ENCODE measurements around the gene EEF2K. TPM values are rescaled to one million over a fixed set of nuclear protein-coding genes. Genes with fewer than 3 reads are reported as not detected.
"Not testable (repeated sequence)": the region's sequence is repeated elsewhere in the genome, so short reads cannot be mapped to it uniquely, and the experiment has no call there.

EEF2K gene
- total and polyA plus RNA-seq, 2 donors (not counting 1 experiment from before 2014, with no cell fraction given): 11.8 to 28.7 TPM

DNA sequence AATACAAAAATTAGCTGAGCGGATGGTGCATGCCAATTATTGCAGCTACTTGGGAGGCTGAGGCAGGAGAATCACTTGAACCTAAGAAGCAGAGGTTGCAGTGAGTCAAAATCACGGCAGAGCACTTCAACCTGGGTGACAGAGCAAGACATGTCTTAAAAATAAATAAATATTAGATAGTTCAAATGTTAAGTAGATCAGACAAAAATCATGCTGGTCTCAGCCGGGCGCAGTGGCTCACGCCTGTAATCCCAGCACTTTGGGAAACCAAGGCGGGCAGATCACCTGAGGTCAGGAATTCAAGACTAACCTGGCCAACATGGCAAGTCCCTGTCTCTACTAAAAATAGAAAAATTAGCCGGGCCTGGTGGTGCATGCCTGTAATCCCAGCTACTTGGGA lies 95.3 kb downstream of the EEF2K start:
- H3K36me3 ChIP-seq (replicated peaks in 1 of 2; ENCODE audit: control extremely low read depth in 1 of 2, control insufficient read depth in 1 of 2, extremely low read depth in 1 of 2, insufficient read depth in 2 of 2, low read length in 1 of 2): peaks cover 11 to 45% of the 10 kb centered on the region in 2 experiments
- POLR2A ChIA-PET; H3K27ac ChIP-seq (ENCODE audit: low read length in 2 of 2); H2AFZ ChIP-seq (ENCODE audit: insufficient read depth, low read depth, low read length, poor library complexity, severe bottlenecking); intact Hi-C loops (cut with micrococcal nuclease); H3K9ac ChIP-seq (ENCODE audit: low read length); H3K27ac Mint-ChIP-seq; H3K27me3 ChIP-seq (replicated peaks in 1 of 4; ENCODE audit: control extremely low read depth in 1 of 4, control insufficient read depth in 3 of 4, insufficient read depth in 4 of 4, low read length in 3 of 4); H3K9me3 ChIP-seq (ENCODE audit: control extremely low read depth in 1 of 3, control insufficient read depth in 2 of 3, insufficient read depth in 1 of 3, low read length in 2 of 3); H3K4me2 ChIP-seq (replicated peaks; ENCODE audit: low read depth, low read length, poor library complexity, severe bottlenecking); ATAC-seq (ENCODE audit: low read depth); H3K9me3 Mint-ChIP-seq (ENCODE audit: insufficient read depth); H3K4me3 ChIP-seq (ENCODE audit: control extremely low read depth in 1 of 5, extremely low read depth in 1 of 5, insufficient read depth in 1 of 5, low read depth in 2 of 5, low read length in 4 of 5); H3K4me3 Mint-ChIP-seq; H3K27me3 Mint-ChIP-seq; DNase-seq: not testable (repeated sequence)
- peaks cover 16 to 30% of the 10 kb centered on the region in 2 donors for H3K4me1 ChIP-seq (ENCODE audit: control insufficient read depth in 2 of 2, insufficient read depth in 2 of 2, low read length in 2 of 2)
- peaks cover 38% of the 10 kb centered on the region for H3K4me1 Mint-ChIP-seq
- peaks cover 68% of the 10 kb centered on the region for H4K20me1 ChIP-seq (ENCODE audit: control insufficient read depth, insufficient read depth, low read length, poor library complexity, severe bottlenecking)
- CTCF ChIA-PET: interaction anchor here (0.6 to 6.8 kb wide), 10 partner anchors 8 to 345 kb away, joined by 3 to 53 read pairs (median 5); partner anchors contain the start of gene PDZD9
- 97% methylated on average over 5 of the region's 7 CpGs for WGBS (ENCODE audit: insufficient coverage)
- peaks cover 63% of the 10 kb centered on the region for H3K79me2 ChIP-seq (ENCODE audit: control insufficient read depth, insufficient read depth, low read length)

DNA sequence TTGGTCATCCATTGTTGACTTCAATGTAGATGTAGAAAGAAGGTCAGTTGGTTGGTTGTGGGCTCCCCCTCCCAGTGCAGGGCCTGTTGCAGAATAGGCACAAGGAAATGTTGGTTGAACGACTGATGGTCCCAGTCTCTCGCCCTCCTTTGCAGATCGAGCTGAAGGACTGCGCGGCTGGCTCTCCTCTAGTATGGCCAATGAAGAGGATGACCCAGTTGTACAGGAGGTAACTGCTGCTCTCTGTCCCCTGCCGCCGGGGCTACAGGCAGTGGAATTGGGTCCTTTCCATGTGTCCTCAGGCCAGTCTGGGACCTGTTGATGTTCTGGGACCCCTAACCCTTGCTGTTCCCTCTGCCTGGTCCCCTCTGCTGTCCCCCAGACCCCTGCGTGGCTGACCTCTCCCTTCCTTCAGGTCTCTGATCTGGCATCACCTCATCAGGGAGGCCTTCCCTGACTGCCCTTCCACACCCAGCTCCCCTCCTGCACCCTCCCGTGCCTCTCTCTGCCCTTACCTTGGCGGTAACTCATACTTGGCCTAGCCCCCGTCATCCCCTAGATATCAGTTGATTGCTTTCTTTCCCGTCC lies 96.8 kb downstream of the EEF2K start:
- H3K27ac Mint-ChIP-seq: no peak overlapping the region
- WGBS (ENCODE audit: insufficient coverage): 98% methylated on average over 10 of the region's 12 CpGs
- no peak for TF ChIP-seq EZH2 (IDR thresholded peaks at IDR 0.05; ENCODE audit: borderline replicate concordance, insufficient read depth, low read depth, low read length, poor library complexity, severe bottlenecking)
- TF ChIP-seq, protein P1, sequence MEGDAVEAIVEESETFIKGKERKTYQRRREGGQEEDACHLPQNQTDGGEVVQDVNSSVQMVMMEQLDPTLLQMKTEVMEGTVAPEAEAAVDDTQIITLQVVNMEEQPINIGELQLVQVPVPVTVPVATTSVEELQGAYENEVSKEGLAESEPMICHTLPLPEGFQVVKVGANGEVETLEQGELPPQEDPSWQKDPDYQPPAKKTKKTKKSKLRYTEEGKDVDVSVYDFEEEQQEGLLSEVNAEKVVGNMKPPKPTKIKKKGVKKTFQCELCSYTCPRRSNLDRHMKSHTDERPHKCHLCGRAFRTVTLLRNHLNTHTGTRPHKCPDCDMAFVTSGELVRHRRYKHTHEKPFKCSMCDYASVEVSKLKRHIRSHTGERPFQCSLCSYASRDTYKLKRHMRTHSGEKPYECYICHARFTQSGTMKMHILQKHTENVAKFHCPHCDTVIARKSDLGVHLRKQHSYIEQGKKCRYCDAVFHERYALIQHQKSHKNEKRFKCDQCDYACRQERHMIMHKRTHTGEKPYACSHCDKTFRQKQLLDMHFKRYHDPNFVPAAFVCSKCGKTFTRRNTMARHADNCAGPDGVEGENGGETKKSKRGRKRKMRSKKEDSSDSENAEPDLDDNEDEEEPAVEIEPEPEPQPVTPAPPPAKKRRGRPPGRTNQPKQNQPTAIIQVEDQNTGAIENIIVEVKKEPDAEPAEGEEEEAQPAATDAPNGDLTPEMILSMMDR (IDR thresholded peaks at IDR 0.05): no peak
- no peak overlapping the region for H3K9ac ChIP-seq (ENCODE audit: low read length)
- H3K79me2 ChIP-seq (ENCODE audit: control insufficient read depth, insufficient read depth, low read length): peaks cover 68% of the 10 kb centered on the region
- no peaks in the 10 kb centered on the region for H3K9me3 Mint-ChIP-seq (ENCODE audit: insufficient read depth)
- no peaks in the 10 kb centered on the region for H3K27me3 Mint-ChIP-seq
- ATAC-seq (ENCODE audit: low read depth) (no peak), DNase-seq (peak; percentile 13)
- no peaks in the 10 kb centered on the region for H3K27me3 ChIP-seq (replicated peaks in 1 of 4; ENCODE audit: control extremely low read depth in 1 of 4, control insufficient read depth in 3 of 4, insufficient read depth in 4 of 4, low read length in 3 of 4)
- no peak overlapping the region for H2AFZ ChIP-seq (ENCODE audit: insufficient read depth, low read depth, low read length, poor library complexity, severe bottlenecking)
- CTCF ChIA-PET: no interaction called here
- peaks cover 11 to 60% of the 10 kb centered on the region in 2 experiments for H3K36me3 ChIP-seq (replicated peaks in 1 of 2; ENCODE audit: control extremely low read depth in 1 of 2, control insufficient read depth in 1 of 2, extremely low read depth in 1 of 2, insufficient read depth in 2 of 2, low read length in 1 of 2)
- H3K4me1 ChIP-seq (ENCODE audit: control insufficient read depth in 2 of 2, insufficient read depth in 2 of 2, low read length in 2 of 2): peaks cover 13 to 23% of the 10 kb centered on the region in 2 donors
- H3K4me1 Mint-ChIP-seq: peaks cover 32% of the 10 kb centered on the region
- POLR2A ChIA-PET: no interaction called here
- no peak overlapping the region for H3K4me3 Mint-ChIP-seq
- intact Hi-C loops (cut with micrococcal nuclease): no loop called here
- peaks cover 82% of the 10 kb centered on the region for H4K20me1 ChIP-seq (ENCODE audit: control insufficient read depth, insufficient read depth, low read length, poor library complexity, severe bottlenecking)
- no peak overlapping the region for H3K27ac ChIP-seq (ENCODE audit: low read length in 2 of 2)
- no peak overlapping the region for H3K4me2 ChIP-seq (replicated peaks; ENCODE audit: low read depth, low read length, poor library complexity, severe bottlenecking)
- H3K9me3 ChIP-seq (ENCODE audit: control extremely low read depth in 1 of 3, control insufficient read depth in 2 of 3, insufficient read depth in 1 of 3, low read length in 2 of 3): no peaks in the 10 kb centered on the region
- no peak overlapping the region for H3K4me3 ChIP-seq (ENCODE audit: control extremely low read depth in 1 of 5, extremely low read depth in 1 of 5, insufficient read depth in 1 of 5, low read depth in 2 of 5, low read length in 4 of 5)
